Ovary (tissue), 3 donors: ENCODE measurements around the gene UGGT2.

Experiments
- CTCF ChIP-seq, 3 donors: fragments of 450-650 bp in 2 of 3; fragments of 200-600 bp in 1 of 3; IDR thresholded peaks; one replicate each; pipeline versions ENCODE4 v1.5.1 to v1.8.0; 2016 to 2022; ENCODE audit warnings: antibody characterized with exemption in 3 of 3, mild to moderate bottlenecking in 1 of 3
- EP300 ChIP-seq: sonication (generic); formaldehyde crosslinking; IDR thresholded peaks from one replicate; pipeline ENCODE4 v1.6.1; 2017; ENCODE audit warnings: antibody characterized with exemption
- donor health status: DM: no; HTN: no; CAD: no.

- no peak for TF ChIP-seq CTCF (IDR thresholded peaks at IDR 0.05)
- no peak for TF ChIP-seq EP300
Measured at GRCh38 chr13:96075953-96076543, 22.8 kb upstream of the UGGT2 start.
